CD4-positive, alpha-beta T cell treated with Interleukin-4 for 1 hour (primary cell): Measurements from ENCODE around the gene PCDHAC1.
"Not testable (repeated sequence)": the region's sequence is repeated elsewhere in the genome, so short reads cannot be mapped to it uniquely, and the experiment has no call there.

ENCODE experiments used
- DNase-seq, 2 donors: peaks; one replicate each; pipeline ENCODE4 v3.0.0-alpha.2; 2020 to 2022

The PCDHAC1 gene, protein sequence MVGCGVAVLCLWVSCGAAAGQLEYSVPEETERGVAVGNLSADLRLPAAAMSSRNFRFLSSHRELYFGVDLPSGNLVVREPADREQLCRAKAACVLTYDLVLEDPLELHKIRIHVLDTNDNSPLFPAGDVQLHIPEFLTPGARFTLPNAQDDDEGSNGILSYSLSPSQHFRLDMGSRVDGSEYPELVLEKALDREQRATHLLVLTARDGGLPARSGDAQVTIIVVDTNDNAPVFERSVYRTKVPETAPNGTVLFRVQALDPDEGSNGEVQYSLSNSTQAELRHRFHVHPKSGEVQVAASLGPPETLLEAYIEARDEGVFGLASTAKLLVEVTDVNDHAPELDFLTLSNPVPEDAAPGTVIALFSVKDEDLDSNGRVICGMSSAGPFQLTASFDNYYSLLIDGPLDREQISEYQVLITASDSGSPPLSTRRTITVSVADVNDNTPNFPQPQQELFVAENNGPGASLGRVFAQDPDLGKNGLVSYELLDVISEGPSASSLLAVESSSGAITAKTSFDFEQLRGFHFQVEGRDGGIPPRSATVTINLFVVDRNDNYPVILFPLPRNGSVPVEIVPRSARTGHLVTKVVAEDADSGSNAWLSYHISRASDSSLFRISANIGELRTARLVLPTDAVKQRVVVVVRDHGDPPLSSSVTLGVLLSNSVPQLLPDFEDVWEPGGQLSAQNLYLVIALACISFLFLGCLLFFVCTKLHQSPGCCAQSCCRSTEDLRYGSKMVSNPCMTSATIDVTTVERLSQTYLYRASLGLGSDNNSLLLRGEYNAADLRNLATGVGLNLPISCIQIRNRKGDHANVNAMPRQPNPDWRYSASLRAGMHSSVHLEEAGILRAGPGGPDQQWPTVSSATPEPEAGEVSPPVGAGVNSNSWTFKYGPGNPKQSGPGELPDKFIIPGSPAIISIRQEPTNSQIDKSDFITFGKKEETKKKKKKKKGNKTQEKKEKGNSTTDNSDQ

DNA sequence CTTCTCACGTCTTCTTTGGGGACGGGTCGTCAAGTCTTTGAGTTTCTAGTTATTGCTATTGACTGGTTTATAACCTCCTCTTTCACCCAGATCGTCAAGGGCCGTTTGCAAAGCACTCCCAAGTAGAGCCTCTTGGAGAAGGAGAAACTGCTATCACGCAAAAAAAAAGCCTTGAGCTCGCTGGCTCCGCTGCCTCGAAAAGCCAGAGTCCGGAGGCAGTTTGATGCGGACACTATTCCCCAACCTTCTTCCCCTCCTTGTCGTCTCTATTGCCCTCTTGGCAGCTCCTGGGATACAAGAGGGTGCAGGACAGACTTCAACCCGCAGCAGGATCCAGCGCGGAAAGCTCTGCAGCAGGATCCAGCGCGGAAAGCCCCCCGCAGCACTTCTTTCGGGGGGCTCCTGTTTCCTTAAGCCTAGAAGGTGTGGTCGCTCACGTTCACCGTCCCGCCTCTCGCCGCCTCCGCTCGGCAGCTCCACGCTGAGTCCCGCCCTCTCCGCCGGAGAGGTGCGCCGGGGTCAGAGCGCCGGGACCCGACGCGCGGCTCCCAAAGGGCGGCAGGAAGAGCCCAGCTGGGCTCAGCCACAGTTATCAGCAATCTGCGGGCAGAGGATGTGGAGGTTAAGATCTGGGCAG, at the start of gene PCDHAC1:
TSS of gene PCDHAC1 (plus strand) at position 494 of the 637 bp plus-strand sequence. CDS start 594 bp downstream, outside the sequence.
- DNase-seq: no peak

DNA sequence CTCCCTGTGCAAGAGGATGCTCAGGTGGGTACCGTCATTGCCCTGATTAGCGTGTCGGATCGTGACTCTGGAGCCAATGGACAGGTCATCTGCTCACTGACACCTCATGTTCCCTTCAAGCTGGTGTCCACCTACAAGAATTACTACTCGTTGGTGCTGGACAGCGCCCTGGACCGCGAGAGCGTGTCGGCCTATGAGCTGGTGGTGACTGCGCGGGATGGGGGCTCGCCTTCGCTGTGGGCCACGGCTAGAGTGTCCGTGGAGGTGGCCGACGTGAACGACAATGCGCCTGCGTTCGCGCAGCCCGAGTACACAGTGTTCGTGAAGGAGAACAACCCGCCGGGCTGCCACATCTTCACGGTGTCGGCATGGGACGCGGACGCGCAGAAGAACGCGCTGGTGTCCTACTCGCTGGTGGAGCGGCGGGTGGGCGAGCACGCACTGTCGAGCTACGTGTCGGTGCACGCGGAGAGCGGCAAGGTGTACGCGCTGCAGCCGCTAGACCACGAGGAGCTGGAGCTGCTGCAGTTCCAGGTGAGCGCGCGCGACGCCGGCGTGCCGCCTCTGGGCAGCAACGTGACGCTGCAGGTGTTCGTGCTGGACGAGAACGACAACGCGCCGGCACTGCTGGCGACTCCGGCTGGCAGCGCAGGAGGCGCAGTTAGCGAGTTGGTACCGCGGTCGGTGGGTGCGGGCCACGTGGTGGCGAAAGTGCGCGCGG, 49.4 kb upstream of the PCDHAC1 start:
- not testable (repeated sequence) for DNase-seq

DNA sequence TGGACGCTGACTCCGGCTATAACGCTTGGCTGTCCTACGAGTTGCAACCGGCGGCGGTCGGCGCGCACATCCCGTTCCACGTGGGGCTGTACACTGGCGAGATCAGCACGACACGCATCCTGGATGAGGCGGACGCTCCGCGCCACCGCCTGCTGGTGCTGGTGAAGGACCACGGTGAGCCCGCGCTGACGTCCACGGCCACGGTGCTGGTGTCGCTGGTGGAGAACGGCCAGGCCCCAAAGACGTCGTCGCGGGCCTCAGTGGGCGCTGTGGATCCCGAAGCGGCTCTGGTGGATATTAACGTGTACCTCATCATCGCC, 48.9 kb upstream of the PCDHAC1 start:
- no peak for DNase-seq

DNA sequence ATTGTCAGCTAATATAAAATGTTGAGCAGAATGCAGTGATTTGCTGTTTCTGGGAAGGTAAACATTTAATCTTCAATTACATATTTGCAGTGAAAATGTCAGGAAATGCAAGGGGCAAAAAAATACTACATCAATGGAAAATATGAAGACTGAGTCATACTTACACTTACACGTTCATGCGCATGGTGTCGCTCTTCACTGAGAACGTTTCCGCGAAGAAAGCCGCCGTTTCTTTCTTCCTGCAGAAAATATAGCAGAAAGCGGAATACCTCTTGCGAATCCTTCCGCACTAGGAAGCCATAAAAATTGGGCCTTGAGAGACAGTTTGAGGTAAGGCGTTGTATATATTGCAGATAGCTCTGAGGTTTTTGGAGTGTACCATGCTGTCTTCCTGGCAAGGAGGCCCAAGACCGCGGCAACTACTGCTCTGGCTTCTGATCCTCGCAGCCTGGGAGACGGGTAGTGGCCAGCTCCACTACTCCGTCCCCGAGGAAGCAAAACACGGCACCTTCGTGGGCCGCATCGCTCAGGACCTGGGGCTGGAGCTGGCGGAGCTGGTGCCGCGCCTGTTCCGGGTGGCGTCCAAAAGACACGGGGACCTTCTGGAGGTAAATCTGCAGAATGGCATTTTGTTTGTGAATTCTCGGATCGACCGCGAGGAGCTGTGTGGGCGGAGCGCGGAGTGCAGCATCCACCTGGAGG, 44.1 kb upstream of the PCDHAC1 start, which contains the start of gene PCDHA13:
TSS of gene PCDHA13 (plus strand) at position 236 of the 702 bp plus-strand sequence. CDS start at position 381, 145 bp downstream.
- DNase-seq: no peak

DNA sequence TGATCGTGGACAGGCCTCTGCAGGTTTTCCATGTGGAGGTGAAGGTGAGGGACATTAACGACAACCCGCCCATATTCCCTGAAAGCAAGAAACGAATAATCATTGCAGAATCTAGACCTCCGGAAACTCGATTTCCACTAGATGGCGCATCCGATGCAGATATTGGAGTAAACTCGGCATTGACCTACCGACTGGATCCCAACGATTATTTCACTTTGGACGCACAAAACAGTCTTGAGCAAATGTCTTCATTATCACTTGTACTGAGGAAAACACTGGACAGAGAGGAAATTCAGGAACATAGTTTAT, 43.6 kb upstream of the PCDHAC1 start:
- DNase-seq: no peak

DNA sequence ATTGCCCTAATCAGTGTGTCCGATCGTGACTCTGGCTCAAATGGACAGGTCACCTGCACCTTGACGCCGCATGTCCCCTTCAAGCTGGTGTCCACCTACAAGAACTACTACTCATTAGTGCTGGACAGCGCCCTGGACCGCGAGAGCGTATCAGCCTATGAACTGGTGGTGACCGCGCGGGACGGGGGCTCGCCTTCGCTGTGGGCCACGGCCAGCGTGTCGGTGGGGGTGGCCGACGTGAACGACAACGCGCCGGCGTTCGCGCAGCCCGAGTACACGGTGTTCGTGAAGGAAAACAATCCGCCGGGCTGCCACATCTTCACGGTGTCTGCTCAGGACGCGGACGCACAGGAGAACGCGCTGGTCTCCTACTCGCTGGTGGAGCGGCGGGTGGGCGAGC, 42.7 kb upstream of the PCDHAC1 start:
- no peak for DNase-seq

DNA sequence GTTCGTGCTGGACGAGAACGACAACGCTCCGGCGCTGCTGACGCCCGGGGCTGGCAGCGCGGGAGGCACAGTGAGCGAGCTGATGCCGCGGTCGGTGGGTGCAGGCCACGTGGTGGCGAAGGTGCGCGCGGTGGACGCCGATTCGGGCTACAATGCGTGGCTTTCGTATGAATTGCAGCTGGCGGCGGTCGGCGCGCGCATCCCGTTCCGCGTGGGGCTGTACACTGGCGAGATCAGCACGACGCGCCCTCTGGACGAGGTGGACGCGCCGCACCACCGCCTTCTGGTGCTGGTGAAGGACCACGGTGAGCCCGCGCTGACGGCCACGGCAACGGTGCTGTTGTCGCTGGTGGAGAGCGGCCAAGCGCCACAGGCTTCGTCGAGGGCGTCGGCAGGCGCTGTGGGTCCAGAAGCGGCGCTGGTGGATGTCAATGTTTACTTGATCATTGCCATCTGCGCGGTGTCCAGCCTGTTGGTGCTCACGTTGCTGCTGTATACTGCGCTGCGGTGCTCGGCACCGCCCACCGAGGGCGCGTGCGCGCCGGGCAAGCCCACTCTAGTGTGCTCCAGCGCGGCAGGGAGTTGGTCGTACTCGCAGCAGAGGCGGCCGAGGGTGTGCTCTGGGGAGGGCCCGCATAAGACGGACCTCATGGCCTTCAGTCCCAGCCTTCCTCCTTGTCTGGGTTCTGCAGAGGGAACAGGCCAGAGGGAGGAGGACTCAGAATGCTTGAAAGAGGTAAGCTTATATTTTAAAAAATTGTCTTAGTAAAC, 42.0 kb upstream of the PCDHAC1 start:
- DNase-seq: no peak

DNA sequence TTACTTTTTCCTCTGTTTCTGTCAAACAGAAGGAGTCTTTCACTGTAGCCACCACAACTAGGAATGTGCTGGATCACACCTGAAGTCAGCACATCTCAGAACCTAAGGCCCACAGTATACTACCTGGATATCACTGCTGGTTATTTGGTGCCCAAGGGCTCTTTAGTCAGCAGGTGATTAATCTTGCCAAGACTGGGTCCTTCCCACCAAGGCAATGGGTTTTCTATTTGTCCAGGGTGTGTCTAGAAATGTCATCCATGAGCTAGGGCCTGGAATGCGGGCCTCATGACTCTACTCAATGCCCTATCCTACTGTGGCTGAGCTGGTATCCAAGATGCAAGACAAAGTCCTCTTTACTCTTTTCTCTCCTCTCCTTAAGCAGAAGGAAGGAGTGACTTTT, 9.8 kb upstream of the PCDHAC1 start:
- no peak for DNase-seq

DNA sequence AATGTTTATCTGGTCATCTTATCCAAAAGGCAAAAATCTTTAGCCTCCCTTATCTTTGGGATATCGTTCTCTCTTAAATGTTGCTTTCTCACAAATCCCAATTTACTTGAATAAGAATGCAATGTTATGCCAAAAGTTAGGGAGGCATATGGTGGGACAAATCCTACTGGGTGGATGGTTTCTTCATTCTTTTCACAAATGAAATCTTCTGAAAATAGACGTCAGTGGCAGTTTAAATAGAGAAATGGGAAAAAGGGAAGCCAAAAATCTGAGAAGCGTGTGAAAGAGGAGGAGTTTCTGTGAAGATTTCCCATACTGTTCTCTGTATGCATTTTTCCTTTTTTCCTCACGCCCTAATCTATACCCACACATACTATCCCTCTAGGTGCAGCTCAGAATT, 2.5 kb upstream of the PCDHAC1 start:
- DNase-seq: no peak

DNA sequence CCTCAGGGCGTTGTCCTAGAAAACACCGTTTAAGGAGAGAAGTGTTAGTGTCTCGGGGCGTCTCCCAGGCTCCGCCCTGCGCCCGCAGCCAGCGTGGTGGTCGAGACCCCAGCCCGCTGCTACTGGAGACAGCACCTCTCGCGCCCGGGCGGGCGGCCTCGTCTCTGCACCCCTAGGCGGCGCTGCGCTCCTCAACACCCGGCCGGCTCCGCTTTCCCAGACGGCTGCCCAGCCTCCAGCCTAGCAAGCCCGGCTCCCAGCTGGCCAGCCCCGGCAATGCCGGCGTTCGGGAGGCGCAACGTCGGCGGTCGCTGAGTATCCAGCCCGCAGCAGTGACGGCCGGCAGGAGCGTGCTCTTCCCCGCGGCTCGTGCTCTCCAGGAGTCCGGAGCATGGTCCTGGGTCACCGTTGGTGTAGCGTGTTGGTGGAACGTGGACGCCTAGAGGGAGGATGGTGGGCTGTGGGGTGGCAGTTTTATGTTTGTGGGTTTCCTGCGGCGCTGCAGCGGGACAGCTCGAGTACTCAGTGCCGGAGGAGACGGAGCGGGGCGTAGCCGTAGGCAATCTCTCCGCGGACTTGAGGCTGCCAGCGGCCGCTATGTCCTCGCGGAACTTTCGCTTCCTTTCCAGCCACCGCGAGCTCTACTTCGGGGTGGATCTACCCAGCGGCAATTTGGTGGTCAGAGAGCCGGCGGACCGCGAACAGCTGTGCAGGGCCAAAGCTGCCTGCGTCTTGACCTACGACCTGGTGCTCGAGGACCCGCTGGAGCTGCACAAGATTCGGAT, 536 bp downstream of the PCDHAC1 start:
- DNase-seq: peak in 1 of 2 donors; percentile 6

DNA sequence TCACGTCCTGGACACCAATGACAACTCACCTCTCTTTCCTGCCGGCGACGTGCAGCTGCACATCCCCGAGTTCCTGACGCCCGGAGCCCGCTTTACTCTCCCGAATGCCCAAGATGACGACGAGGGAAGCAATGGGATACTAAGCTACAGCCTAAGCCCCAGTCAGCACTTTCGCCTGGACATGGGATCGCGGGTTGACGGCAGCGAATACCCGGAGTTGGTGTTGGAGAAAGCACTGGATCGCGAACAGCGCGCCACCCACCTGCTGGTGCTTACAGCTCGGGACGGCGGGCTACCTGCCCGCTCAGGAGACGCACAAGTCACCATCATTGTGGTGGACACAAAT, 1.1 kb downstream of the PCDHAC1 start:
- DNase-seq: no peak

DNA sequence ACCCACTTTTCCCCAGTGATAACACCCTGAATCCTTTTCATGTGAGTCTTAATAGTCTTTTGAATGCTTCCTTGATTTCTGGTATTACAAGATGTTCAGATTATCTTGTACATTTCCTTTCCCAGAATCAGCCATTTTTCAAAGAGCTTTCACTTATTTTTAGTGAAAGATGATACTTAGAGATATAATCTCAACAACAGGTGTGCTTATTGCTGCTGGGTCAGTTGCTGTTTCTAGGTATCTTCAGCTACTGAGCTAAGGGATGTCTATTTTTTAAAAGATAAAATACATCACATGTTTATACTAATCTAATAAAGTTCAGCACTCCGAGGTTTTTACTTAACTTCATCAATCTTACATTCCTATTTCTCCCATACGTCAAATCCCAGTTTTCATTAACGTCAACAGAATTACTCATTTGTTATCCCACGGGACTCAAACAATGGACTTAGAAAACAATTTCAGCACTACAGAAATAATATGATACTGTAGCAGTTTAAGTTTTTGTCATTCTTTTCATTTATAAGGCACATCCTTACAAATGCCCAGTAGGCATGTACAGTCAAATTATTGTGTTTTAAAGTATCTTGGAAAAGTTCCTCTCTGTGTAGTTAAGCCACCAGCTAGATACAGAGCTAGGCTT, 9.0 kb downstream of the PCDHAC1 start:
- DNase-seq: no peak

DNA sequence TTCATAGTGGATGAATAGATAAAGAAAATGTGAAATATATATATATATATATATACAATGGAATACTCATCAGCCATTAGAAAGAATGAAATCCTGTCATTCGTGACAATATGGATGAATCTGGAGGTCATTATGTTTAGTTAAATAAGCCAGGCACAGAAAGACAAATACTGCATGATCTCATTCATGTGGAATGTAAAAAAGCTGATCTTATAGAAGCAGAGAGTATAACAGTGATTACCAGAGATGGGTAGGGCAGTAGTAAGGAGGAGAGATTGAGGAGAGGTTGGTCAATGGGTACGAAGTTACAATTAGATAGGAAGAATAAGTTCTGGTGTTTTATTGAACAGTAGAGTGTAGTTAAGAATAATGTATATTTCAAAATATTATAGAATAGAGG, 20.5 kb downstream of the PCDHAC1 start:
- DNase-seq: no peak

DNA sequence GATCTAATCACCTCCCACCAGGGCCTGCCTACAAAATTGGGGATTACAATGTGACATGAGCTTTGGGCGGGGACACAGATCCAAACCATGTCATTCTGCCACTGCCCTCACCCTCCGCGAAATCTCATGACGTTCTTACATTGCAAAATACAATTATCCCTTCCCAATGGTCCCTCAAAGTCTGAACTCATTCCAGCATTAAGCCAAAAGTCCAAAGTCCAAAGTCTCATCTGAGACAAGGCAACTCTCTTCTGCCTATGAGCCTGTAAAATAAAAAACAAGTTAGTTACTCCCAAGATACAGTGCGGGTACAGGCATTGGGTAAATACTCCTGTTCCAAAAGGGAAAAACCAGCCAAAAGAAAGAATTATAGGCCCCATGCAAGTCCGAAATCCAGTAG, 25.5 kb downstream of the PCDHAC1 start:
- DNase-seq: no peak

DNA sequence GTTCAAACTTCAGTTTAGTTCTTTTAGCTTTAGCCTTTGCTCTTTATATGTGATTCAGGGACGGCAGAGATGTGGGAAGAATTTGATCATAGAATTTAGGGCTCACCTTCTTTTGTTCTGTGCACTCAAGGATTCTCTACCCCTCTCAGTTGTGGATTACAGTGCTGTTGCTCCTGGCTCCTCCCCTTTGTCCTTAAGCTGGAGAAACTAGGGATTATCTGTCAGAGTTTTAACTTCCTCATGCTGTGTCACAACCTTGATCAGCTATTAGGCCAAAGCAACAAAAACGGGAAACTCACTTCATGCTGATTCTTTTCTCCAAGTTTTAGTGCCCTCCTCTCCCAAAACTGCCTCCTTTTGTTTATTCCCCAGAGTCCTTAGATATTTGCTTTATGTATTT, 27.1 kb downstream of the PCDHAC1 start:
- DNase-seq: no peak

DNA sequence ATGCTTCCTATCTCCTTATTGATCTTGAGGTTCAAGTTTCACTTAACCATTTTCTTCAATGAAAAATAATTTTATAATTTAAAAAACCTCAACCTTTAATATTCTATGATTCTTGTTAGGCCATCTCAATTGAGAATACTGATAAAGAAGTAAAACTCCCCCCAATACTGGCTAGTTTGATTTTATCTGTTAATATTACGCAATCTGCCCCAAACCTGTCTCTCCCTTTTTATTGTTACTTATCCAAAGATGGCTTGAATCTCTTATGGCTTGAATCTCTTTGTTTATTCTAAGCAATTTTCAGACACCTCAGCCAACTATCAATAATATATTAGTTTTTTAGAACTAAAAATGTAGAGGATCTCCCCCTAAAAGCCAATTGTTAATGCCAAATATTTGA, 36.1 kb downstream of the PCDHAC1 start:
- no peak for DNase-seq

DNA sequence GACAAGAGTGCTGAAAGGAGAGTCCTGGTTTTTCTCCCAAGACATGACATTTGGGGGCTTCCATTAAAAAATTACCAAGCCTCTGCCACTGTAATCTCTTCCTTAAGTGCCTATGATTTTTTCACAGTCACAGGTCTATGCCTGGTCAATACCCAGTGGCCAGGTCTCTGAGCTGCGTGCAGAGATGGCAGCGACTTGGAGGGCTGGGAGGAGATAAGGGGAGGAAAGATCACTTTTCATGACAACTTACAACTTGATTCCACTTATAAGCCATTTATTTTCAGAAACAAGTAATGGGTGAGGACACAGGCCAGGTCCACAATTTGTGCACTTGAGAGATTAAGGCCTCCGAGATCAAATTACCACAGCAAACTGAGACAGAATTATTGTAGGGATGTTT, 38.3 kb downstream of the PCDHAC1 start:
- DNase-seq: no peak

DNA sequence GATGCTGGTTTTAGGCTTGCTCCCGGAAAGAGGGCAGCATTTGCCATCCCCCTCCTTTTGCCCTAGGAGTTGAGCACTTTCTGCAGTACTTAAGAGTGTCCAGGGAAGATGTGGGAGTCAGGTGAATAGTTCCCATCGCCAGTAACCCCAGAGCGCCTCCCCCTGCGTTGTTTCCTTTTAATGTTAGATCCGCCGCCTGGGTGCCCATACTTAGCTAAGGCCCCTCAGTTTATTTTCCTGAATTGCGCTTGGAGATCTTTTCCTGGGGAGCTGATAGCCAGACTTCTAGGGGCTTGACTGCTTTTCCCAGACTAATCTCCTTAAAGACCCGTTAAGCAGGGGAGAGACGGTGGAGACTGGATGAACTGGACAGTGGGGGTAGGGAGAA, 39.8 kb downstream of the PCDHAC1 start:
- DNase-seq: no peak

DNA sequence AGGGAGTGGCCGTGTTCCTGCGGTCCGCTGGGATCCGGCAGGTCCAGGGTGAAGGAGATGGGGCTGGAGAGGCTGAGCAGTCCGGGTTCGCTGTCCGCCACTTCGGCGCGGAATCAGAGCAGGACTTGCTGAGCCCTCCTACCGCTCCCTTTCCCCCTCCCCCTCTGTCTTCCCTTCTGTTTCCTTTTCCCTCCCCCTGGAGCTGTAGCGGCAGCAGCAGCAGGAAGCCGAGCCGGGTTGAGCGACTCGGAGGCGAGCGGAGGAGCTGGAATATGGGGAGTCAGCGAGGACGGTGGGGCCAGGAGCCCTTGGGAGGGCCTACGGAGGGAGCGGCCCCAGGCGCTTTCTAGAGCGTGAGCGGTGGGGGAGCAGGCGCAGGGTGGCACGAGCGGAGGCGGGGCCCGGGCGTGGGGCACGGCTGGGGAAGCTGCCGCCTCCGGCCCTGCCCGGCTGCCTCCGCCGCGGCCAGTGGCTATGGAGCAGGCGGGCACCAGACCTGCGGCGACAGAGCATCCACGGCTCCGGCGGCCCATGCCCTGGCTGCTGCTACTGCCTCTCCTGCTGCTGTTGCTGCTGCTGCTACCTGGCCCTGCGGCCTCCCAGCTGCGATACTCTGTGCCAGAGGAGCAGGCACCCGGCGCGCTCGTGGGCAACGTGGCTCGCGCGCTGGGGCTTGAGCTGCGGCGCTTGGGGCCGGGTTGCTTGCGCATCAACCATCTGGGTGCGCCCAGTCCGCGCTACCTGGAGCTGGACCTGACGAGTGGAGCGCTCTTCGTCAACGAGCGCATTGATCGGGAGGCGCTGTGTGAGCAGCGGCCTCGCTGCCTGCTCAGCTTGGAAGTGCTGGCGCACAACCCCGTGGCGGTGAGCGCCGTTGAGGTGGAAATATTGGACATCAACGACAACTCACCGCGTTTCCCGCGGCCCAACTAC, 40.5 kb downstream of the PCDHAC1 start, which contains the start of gene PCDHAC2:
TSS of gene PCDHAC2 (plus strand) at position 184 of the 933 bp plus-strand sequence. CDS start at position 475, 291 bp downstream.
- no peak for DNase-seq
